CD14-positive monocyte (primary cell): ENCODE results near the gene ZNF783. TPM values are rescaled to one million over a fixed set of nuclear protein-coding genes. Genes with fewer than 3 reads are reported as not detected.

ENCODE experiments used
- DNase-seq, 3 donors: peaks; one replicate each; pipeline ENCODE4 v3.0.0-alpha.2; 2011 to 2022
- H2AFZ ChIP-seq: 2 replicates; pipeline ENCODE4 v1.6.0; 2012; ENCODE audit warnings: mild to moderate bottlenecking, low read depth, low read length, inconsistent platforms; ENCODE audit not compliant: insufficient read depth, poor library complexity, severe bottlenecking
- H3K27ac ChIP-seq, 2 donors: 1 replicate in 1 of 2; 2 replicates in 1 of 2; pipeline ENCODE4 v1.5.1; 2012 to 2013; ENCODE audit warnings: low read length in 2 of 2, control low read depth in 1 of 2, inconsistent platforms in 1 of 2, low read depth in 1 of 2, mild to moderate bottlenecking in 1 of 2
- H3K27me3 ChIP-seq, 2 donors: one replicate each; pipeline versions ENCODE4 v1.6.0 to v1.6.1; 2011 to 2013; ENCODE audit warnings: low read length in 2 of 2; ENCODE audit not compliant: control insufficient read depth in 2 of 2, insufficient read depth in 2 of 2
- H3K36me3 ChIP-seq, 2 donors: replicated peaks in 1 of 2; 1 replicate in 1 of 2; 2 replicates in 1 of 2; pipeline versions ENCODE4 v1.5.1 to v1.6.1; 2012 to 2013; ENCODE audit warnings: low read length in 2 of 2, control low read depth in 1 of 2, inconsistent platforms in 1 of 2, mild to moderate bottlenecking in 1 of 2; ENCODE audit not compliant: insufficient read depth in 2 of 2, control insufficient read depth in 1 of 2
- H3K4me1 ChIP-seq, 2 donors: 1 replicate in 1 of 2; 2 replicates in 1 of 2; pipeline versions ENCODE4 v1.5.1 to v1.6.1; 2012 to 2013; ENCODE audit warnings: low read length in 2 of 2, control low read depth in 1 of 2, inconsistent platforms in 1 of 2, mild to moderate bottlenecking in 1 of 2, moderate library complexity in 1 of 2; ENCODE audit not compliant: insufficient read depth in 2 of 2, control insufficient read depth in 1 of 2
- H3K4me2 ChIP-seq: replicated peaks from 2 replicates; pipeline ENCODE3; 2012; ENCODE audit warnings: low read length, moderate library complexity, mild to moderate bottlenecking; ENCODE audit not compliant: poor library complexity, severe bottlenecking; ENCODE audit errors: extremely low read depth
- H3K4me3 ChIP-seq, 3 experiments: fragments of 200-600 bp in 1 of 3; sonication (generic) in 1 of 3; replicated peaks in 1 of 3; 1 replicate in 2 of 3; 2 replicates in 1 of 3; pipeline ENCODE4 v1.5.1; 2011 to 2013; ENCODE audit warnings: low read length in 3 of 3, mild to moderate bottlenecking in 3 of 3, control low read depth in 2 of 3, low read depth in 2 of 3, inconsistent platforms in 1 of 3, moderate library complexity in 1 of 3
- H3K79me2 ChIP-seq: 2 replicates; pipeline ENCODE4 v1.6.0; 2012; ENCODE audit warnings: mild to moderate bottlenecking, control low read depth, inconsistent platforms, low read length, moderate library complexity; ENCODE audit not compliant: insufficient read depth
- H3K9ac ChIP-seq: 2 replicates; pipeline ENCODE4 v1.6.0; 2017; ENCODE audit warnings: low read length, mild to moderate bottlenecking; ENCODE audit not compliant: insufficient read depth, poor library complexity, severe bottlenecking
- H3K9me3 ChIP-seq, 2 donors: replicated peaks in 1 of 2; 1 replicate in 1 of 2; 2 replicates in 1 of 2; pipeline versions ENCODE4 v1.5.1 to v1.6.1; 2012 to 2013; ENCODE audit warnings: low read length in 2 of 2, control low read depth in 1 of 2; ENCODE audit not compliant: control insufficient read depth in 1 of 2, insufficient read depth in 1 of 2
- H4K20me1 ChIP-seq: 2 replicates; pipeline ENCODE4 v1.6.0; 2012; ENCODE audit warnings: mild to moderate bottlenecking, low read length, control low read depth, moderate library complexity; ENCODE audit not compliant: insufficient read depth
- H3K27ac Mint-ChIP-seq, 7 donors: one replicate each; pipeline ENCODE4 v1.8.0; 2020; ENCODE audit warnings: mild to moderate bottlenecking in 7 of 7, mixed read lengths in 7 of 7, moderate library complexity in 6 of 7, inconsistent platforms in 2 of 7
- H3K27me3 Mint-ChIP-seq, 3 donors: one replicate each; pipeline ENCODE4 v1.8.0; 2021 to 2022; ENCODE audit warnings: low read depth in 3 of 3, mild to moderate bottlenecking in 3 of 3, mixed read lengths in 3 of 3, moderate library complexity in 3 of 3, inconsistent platforms in 1 of 3
- H3K36me3 Mint-ChIP-seq, 2 donors: one replicate each; pipeline ENCODE4 v1.8.0; 2020; ENCODE audit warnings: mixed read lengths in 2 of 2, inconsistent platforms in 1 of 2, mild to moderate bottlenecking in 1 of 2
- H3K4me1 Mint-ChIP-seq: one replicate; pipeline ENCODE4 v1.8.0; 2020; ENCODE audit warnings: mild to moderate bottlenecking, mixed read lengths
- H3K4me3 Mint-ChIP-seq, 2 donors: one replicate each; pipeline ENCODE4 v1.8.0; 2020; ENCODE audit warnings: mild to moderate bottlenecking in 2 of 2, mixed read lengths in 2 of 2, moderate library complexity in 1 of 2
- H3K9me3 Mint-ChIP-seq, 7 donors: one replicate each; pipeline ENCODE4 v1.8.0; 2020 to 2022; ENCODE audit warnings: mixed read lengths in 7 of 7, mild to moderate bottlenecking in 6 of 7, moderate library complexity in 6 of 7, inconsistent platforms in 2 of 7
- CTCF ChIP-seq: fragments of 200-600 bp; IDR thresholded peaks from one replicate; pipeline ENCODE4 v1.8.0; 2022; ENCODE audit warnings: antibody characterized with exemption, mild to moderate bottlenecking
- WGBS: methylation state at CpG from one replicate; pipeline ENCODE4 v1.1.5; 2013; ENCODE audit warnings: missing lambda C conversion rate; ENCODE audit not compliant: insufficient coverage; 5-methylcytosine and 5-hydroxymethylcytosine counted together
- intact Hi-C, 2 donors: fragments of 100-400 bp; cut with micrococcal nuclease; formaldehyde crosslinking; loops; one replicate each; pipeline versions ENCODE4 v1.15.0 to v1.15.1; 2023
- polyA plus RNA-seq, 3 donors: library from polyadenylated mRNA; depleted of rRNA in 1 of 3; unstranded in 2 of 3; stranded (reverse) in 1 of 3; fragments of 300-500 nt in 2 of 3; fragments of >200 nt in 1 of 3; fragmentation: Illumina TruSeq in 2 of 3; gene quantifications; 1 replicate in 2 of 3; 2 replicates in 1 of 3; pipeline ENCODE4 v1.2.3, GENCODE V29; 2012 to 2021

Gene ZNF783
- polyA plus RNA-seq, 3 donors: 1.2 to 16.7 (median 1.5) TPM

- no peak overlapping the region for H3K4me3 ChIP-seq
- Mint-ChIP-seq H3K4me1 (peaks cover 5% of the 10 kb centered on the region), H3K36me3 (no peaks in the 10 kb centered on the region), H3K27me3 (peaks cover 1 to 16% (median 5%) of the 10 kb centered on the region in 3 donors), H3K9me3 (peaks cover 6 to 29% (median 10%) of the 10 kb centered on the region in 7 donors), H3K4me3 (no peak overlapping the region), H3K27ac (no peak overlapping the region)
- H3K9ac ChIP-seq: no peak overlapping the region
- intact Hi-C loops: no loop called here
- H4K20me1 ChIP-seq: no peaks in the 10 kb centered on the region
- H3K27me3 ChIP-seq: no peaks in the 10 kb centered on the region
- peaks cover 0 to 12% of the 10 kb centered on the region in 2 donors for H3K9me3 ChIP-seq
- H2AFZ ChIP-seq: no peak overlapping the region
- no peaks in the 10 kb centered on the region for H3K4me1 ChIP-seq
- no peak overlapping the region for H3K4me2 ChIP-seq
- no peak overlapping the region for H3K27ac ChIP-seq
- no peak for DNase-seq
- no peak for TF ChIP-seq CTCF
- no peaks in the 10 kb centered on the region for H3K36me3 ChIP-seq
- no peaks in the 10 kb centered on the region for H3K79me2 ChIP-seq
- WGBS: no CpG with 5 or more reads among the region's 1 CpG
Measured at GRCh38 chr7:149317496-149317895, 55.5 kb downstream of the ZNF783 start.

GRCh38 chr7:149317986-149318672 lies 56.1 kb downstream of the ZNF783 start:
- no peaks in the 10 kb centered on the region for H3K36me3 Mint-ChIP-seq
- no peak for TF ChIP-seq CTCF
- peaks cover 5% of the 10 kb centered on the region for H3K4me1 Mint-ChIP-seq
- Histone ChIP-seq H3K4me3 (no peak overlapping the region), H3K27ac (no peak overlapping the region), H3K9ac (no peak overlapping the region), H2AFZ (no peak overlapping the region), H3K9me3 (peaks cover 0 to 12% of the 10 kb centered on the region in 2 donors), H3K4me1 (no peaks in the 10 kb centered on the region), H3K4me2 (no peak overlapping the region), H4K20me1 (no peaks in the 10 kb centered on the region), H3K36me3 (no peaks in the 10 kb centered on the region), H3K79me2 (no peaks in the 10 kb centered on the region), H3K27me3 (no peaks in the 10 kb centered on the region)
- peaks cover 4 to 16% (median 5%) of the 10 kb centered on the region in 3 donors for H3K27me3 Mint-ChIP-seq
- 77% methylated on average over 7 of the region's 9 CpGs for WGBS
- no peak overlapping the region for H3K27ac Mint-ChIP-seq
- intact Hi-C loops: no loop called here
- no peak for DNase-seq
- H3K9me3 Mint-ChIP-seq: peaks cover 6 to 30% (median 13%) of the 10 kb centered on the region in 7 donors
- no peak overlapping the region for H3K4me3 Mint-ChIP-seq
